Trophoblast cell (in vitro differentiated cells and primary cell): Measurements from ENCODE around the gene HGFAC.
"Not testable (repeated sequence)": the region's sequence is repeated elsewhere in the genome, so short reads cannot be mapped to it uniquely, and the experiment has no call there.

ENCODE experiments used
- DNase-seq, 2 donors: peaks; one replicate each; pipeline ENCODE4 v3.0.0-alpha.2; 2016
- H2AFZ ChIP-seq: 2 replicates; pipeline ENCODE4 v1.6.1; 2013; ENCODE audit warnings: low read length, moderate library complexity, mild to moderate bottlenecking; ENCODE audit not compliant: insufficient read depth, poor library complexity
- H2AK5ac ChIP-seq: 2 replicates; pipeline ENCODE4 v1.6.1; 2013; ENCODE audit warnings: mild to moderate bottlenecking, low read length
- H2BK120ac ChIP-seq: 2 replicates; pipeline ENCODE4 v1.6.1; 2013; ENCODE audit warnings: low read length, mild to moderate bottlenecking, moderate library complexity; ENCODE audit not compliant: insufficient read depth, poor library complexity
- H2BK12ac ChIP-seq: 2 replicates; pipeline ENCODE4 v1.6.1; 2013; ENCODE audit warnings: mild to moderate bottlenecking, low read length, moderate library complexity
- H2BK5ac ChIP-seq: 2 replicates; pipeline ENCODE4 v1.6.1; 2013; ENCODE audit warnings: low read length, low read depth, moderate library complexity, mild to moderate bottlenecking; ENCODE audit not compliant: poor library complexity
- H3K14ac ChIP-seq: 2 replicates; pipeline ENCODE4 v1.6.1; 2013; ENCODE audit warnings: mild to moderate bottlenecking, low read length
- H3K18ac ChIP-seq: 2 replicates; pipeline ENCODE4 v1.6.1; 2013; ENCODE audit warnings: mild to moderate bottlenecking, low read length
- H3K23ac ChIP-seq: 2 replicates; pipeline ENCODE4 v1.6.1; 2013; ENCODE audit warnings: low read length
- H3K27ac ChIP-seq: 2 replicates; pipeline ENCODE4 v1.5.1; 2013; ENCODE audit warnings: low read depth, mild to moderate bottlenecking, inconsistent platforms, low read length, moderate library complexity
- H3K27me3 ChIP-seq: 2 replicates; pipeline ENCODE4 v1.6.1; 2013; ENCODE audit warnings: inconsistent platforms, mild to moderate bottlenecking, low read length, moderate library complexity; ENCODE audit not compliant: insufficient read depth
- H3K36me3 ChIP-seq, 2 experiments: 1 replicate in 1 of 2; 2 replicates in 1 of 2; pipeline ENCODE4 v1.6.1; 2013; ENCODE audit warnings: low read length in 2 of 2, mild to moderate bottlenecking in 2 of 2, moderate library complexity in 1 of 2; ENCODE audit not compliant: insufficient read depth in 2 of 2, control insufficient read depth in 1 of 2
- H3K4ac ChIP-seq: 2 replicates; pipeline ENCODE4 v1.6.1; 2013; ENCODE audit warnings: low read depth, mild to moderate bottlenecking, low read length, moderate library complexity
- H3K4me1 ChIP-seq, 2 experiments: 1 replicate in 1 of 2; 2 replicates in 1 of 2; pipeline ENCODE4 v1.6.1; 2013; ENCODE audit warnings: low read length in 2 of 2, mild to moderate bottlenecking in 2 of 2, moderate library complexity in 1 of 2; ENCODE audit not compliant: insufficient read depth in 2 of 2, control insufficient read depth in 1 of 2
- H3K4me2 ChIP-seq: 2 replicates; pipeline ENCODE4 v1.6.1; 2013; ENCODE audit warnings: inconsistent platforms, mild to moderate bottlenecking, low read length, moderate library complexity
- H3K4me3 ChIP-seq: 2 replicates; pipeline ENCODE4 v1.5.1; 2013; ENCODE audit warnings: mild to moderate bottlenecking, low read depth, low read length, inconsistent platforms
- H3K79me1 ChIP-seq: one replicate; pipeline ENCODE4 v1.6.1; 2013; ENCODE audit warnings: low read length
- H3K79me2 ChIP-seq: 2 replicates; pipeline ENCODE4 v1.6.1; 2013; ENCODE audit warnings: low read length, mild to moderate bottlenecking; ENCODE audit not compliant: control insufficient read depth, insufficient read depth, poor library complexity
- H3K9ac ChIP-seq: 2 replicates; pipeline ENCODE4 v1.6.1; 2013; ENCODE audit warnings: mild to moderate bottlenecking, low read length
- H3K9me3 ChIP-seq: 2 replicates; pipeline ENCODE4 v1.6.1; 2013; ENCODE audit warnings: low read depth, mild to moderate bottlenecking, control low read depth, inconsistent platforms, low read length; ENCODE audit not compliant: insufficient read depth
- H4K12ac ChIP-seq: 2 replicates; pipeline ENCODE4 v1.6.1; 2013; ENCODE audit warnings: low read depth, mild to moderate bottlenecking, low read length, moderate library complexity
- H4K8ac ChIP-seq: 2 replicates; pipeline ENCODE4 v1.6.1; 2013; ENCODE audit warnings: low read depth, mild to moderate bottlenecking, low read length, moderate library complexity
- H4K91ac ChIP-seq: one replicate; pipeline ENCODE4 v1.6.1; 2013; ENCODE audit warnings: low read depth, mild to moderate bottlenecking, low read length, moderate library complexity
- WGBS: extraction: QIAGEN DNeasy Blood & Tissue Kit; methylation state at CpG from one replicate; pipeline ENCODE4 v1.1.7; 2013; ENCODE audit warnings: missing lambda C conversion rate; ENCODE audit not compliant: insufficient read length, insufficient coverage; ENCODE audit errors: extremely low coverage; 5-methylcytosine and 5-hydroxymethylcytosine counted together

HGFAC gene

GRCh38 chr4:3409571-3410091 lies 32.1 kb upstream of the HGFAC start:
- H3K36me3 ChIP-seq: no peaks in the 10 kb centered on the region
- no peaks in the 10 kb centered on the region for H3K79me2 ChIP-seq
- H3K4me3 ChIP-seq: no peak overlapping the region
- H3K4ac ChIP-seq: no peak overlapping the region
- no peak overlapping the region for H3K23ac ChIP-seq
- no peak overlapping the region for H3K14ac ChIP-seq
- no peak overlapping the region for H4K12ac ChIP-seq
- no peak overlapping the region for H2AK5ac ChIP-seq
- DNase-seq: no peak
- no peak overlapping the region for H3K9ac ChIP-seq
- H3K9me3 ChIP-seq: no peaks in the 10 kb centered on the region
- WGBS: no CpG with 5 or more reads among the region's 15 CpGs
- peaks cover 0 to 2% of the 10 kb centered on the region in 2 experiments for H3K4me1 ChIP-seq
- H3K18ac ChIP-seq: no peak overlapping the region
- H3K27me3 ChIP-seq: no peaks in the 10 kb centered on the region
- H4K8ac ChIP-seq: no peak overlapping the region
- H2BK12ac ChIP-seq: no peak overlapping the region
- H3K27ac ChIP-seq: no peak overlapping the region
- H3K4me2 ChIP-seq: no peak overlapping the region
- H2BK5ac ChIP-seq: no peak overlapping the region
- no peaks in the 10 kb centered on the region for H3K79me1 ChIP-seq
- H4K91ac ChIP-seq: no peak overlapping the region
- no peak overlapping the region for H2BK120ac ChIP-seq
- no peak overlapping the region for H2AFZ ChIP-seq

GRCh38 chr4:3410401-3411135 lies 31.2 kb upstream of the HGFAC start:
- H3K4me2 ChIP-seq: no peak overlapping the region
- H3K79me1 ChIP-seq: no peaks in the 10 kb centered on the region
- H2BK12ac ChIP-seq: no peak overlapping the region
- H3K36me3 ChIP-seq: no peaks in the 10 kb centered on the region
- no peak overlapping the region for H2AK5ac ChIP-seq
- no peak overlapping the region for H3K18ac ChIP-seq
- H3K4ac ChIP-seq: no peak overlapping the region
- H3K4me3 ChIP-seq: no peak overlapping the region
- peak in 1 of 2 donors; percentile 16 for DNase-seq
- H3K9me3 ChIP-seq: no peaks in the 10 kb centered on the region
- WGBS: no CpG with 5 or more reads among the region's 22 CpGs
- H3K14ac ChIP-seq: no peak overlapping the region
- H2AFZ ChIP-seq: no peak overlapping the region
- no peaks in the 10 kb centered on the region for H3K27me3 ChIP-seq
- H3K27ac ChIP-seq: no peak overlapping the region
- no peak overlapping the region for H3K9ac ChIP-seq
- H3K23ac ChIP-seq: no peak overlapping the region
- H4K8ac ChIP-seq: no peak overlapping the region
- H3K4me1 ChIP-seq: peaks cover 0 to 2% of the 10 kb centered on the region in 2 experiments
- no peak overlapping the region for H2BK5ac ChIP-seq
- H2BK120ac ChIP-seq: no peak overlapping the region
- H3K79me2 ChIP-seq: no peaks in the 10 kb centered on the region
- no peak overlapping the region for H4K91ac ChIP-seq
- H4K12ac ChIP-seq: no peak overlapping the region

DNA sequence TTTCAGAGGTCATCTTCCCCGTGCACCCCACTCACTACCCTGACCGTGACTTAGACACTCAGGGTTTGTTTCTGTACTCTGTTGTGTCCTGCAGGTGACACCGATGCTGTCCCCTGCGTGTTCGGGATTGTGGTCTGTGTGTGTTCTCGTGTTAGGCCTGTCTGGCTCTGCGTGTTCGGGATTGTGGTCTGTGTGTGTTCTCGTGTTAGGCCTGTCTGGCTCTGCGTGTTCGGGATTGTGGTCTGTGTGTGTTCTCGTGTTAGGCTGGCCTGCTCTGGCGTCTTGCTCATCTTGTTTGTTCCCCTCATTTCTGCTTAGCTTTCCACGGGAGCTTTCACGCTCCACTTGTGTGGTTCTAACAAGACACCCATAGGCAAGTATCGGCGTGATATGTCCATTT lies 30.6 kb upstream of the HGFAC start:
- not testable (repeated sequence) for H3K9me3 ChIP-seq, H4K12ac ChIP-seq, H3K4ac ChIP-seq, H3K4me2 ChIP-seq, H3K27ac ChIP-seq, H3K4me3 ChIP-seq, H3K9ac ChIP-seq, H3K79me2 ChIP-seq, H3K23ac ChIP-seq, H2BK120ac ChIP-seq, H4K8ac ChIP-seq, H4K91ac ChIP-seq, H2AK5ac ChIP-seq, H3K14ac ChIP-seq, H3K4me1 ChIP-seq, H3K27me3 ChIP-seq, H3K36me3 ChIP-seq, H3K79me1 ChIP-seq, DNase-seq, H3K18ac ChIP-seq, H2BK12ac ChIP-seq, H2AFZ ChIP-seq, H2BK5ac ChIP-seq
- WGBS: no CpG with 5 or more reads among the region's 17 CpGs

- H2BK5ac ChIP-seq: no peak overlapping the region
- H3K27me3 ChIP-seq: no peaks in the 10 kb centered on the region
- no peak overlapping the region for H3K9ac ChIP-seq
- peaks cover 0 to 2% of the 10 kb centered on the region in 2 experiments for H3K4me1 ChIP-seq
- H4K8ac ChIP-seq: no peak overlapping the region
- H2AFZ ChIP-seq: no peak overlapping the region
- H3K79me1 ChIP-seq: no peaks in the 10 kb centered on the region
- no CpG with 5 or more reads among the region's 17 CpGs for WGBS
- no peak overlapping the region for H3K14ac ChIP-seq
- H3K27ac ChIP-seq: no peak overlapping the region
- H2BK120ac ChIP-seq: no peak overlapping the region
- no peak overlapping the region for H3K4me3 ChIP-seq
- no peaks in the 10 kb centered on the region for H3K9me3 ChIP-seq
- no peak overlapping the region for H3K4me2 ChIP-seq
- no peak overlapping the region for H3K23ac ChIP-seq
- H3K18ac ChIP-seq: no peak overlapping the region
- H3K79me2 ChIP-seq: no peaks in the 10 kb centered on the region
- no peak overlapping the region for H2AK5ac ChIP-seq
- H4K12ac ChIP-seq: no peak overlapping the region
- no peak overlapping the region for H4K91ac ChIP-seq
- peaks cover 0 to 6% of the 10 kb centered on the region in 2 experiments for H3K36me3 ChIP-seq
- H2BK12ac ChIP-seq: no peak overlapping the region
- DNase-seq: no peak
- H3K4ac ChIP-seq: no peak overlapping the region
These were observed 30.1 kb upstream of the HGFAC start for GRCh38 chr4:3411676-3412075.
